ENCODE results near the gene KCNK3.

The KCNK3 gene

DNA sequence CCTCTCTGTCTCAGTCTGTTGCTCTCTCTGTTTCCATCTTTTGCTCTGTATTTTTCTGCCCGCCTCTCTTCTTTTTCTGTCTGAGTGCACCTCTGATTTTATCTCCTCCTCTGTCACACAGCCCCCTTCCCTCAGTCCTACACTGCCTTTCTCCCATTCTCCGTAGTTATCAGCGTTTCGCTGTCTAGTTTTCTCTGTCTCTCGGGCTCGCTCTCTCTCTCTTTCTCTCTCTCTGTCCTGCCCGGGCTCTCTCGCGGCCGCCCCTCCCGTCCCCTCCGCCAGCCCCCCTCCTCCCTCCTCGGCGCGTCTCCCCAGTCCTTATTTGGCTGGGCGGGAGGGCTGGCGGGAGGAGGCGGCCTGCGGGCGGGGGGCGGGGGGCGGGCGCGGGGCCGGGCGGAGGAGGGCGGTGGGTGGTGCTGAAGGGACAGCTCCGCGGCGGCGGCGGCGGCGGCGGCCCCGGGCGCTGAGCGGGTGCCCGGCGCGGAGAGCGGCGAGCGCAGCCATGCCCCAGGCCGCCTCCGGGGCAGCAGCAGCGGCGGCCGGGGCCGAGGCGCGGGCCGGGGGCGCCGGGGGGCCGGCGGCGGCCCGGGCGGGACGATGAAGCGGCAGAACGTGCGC lies at the start of gene KCNK3:
Gene KCNK3 (plus strand): TSS at position 444 of the 618 bp plus-strand sequence. CDS start 154 bp downstream, at position 598.
- no peaks in the 10 kb centered on the region for H3K36me3 ChIP-seq (ENCODE audit: control insufficient read depth, insufficient read depth, low read length)
- H3K4me1 ChIP-seq (ENCODE audit: control insufficient read depth, insufficient read depth, low read length): peaks cover 26% of the 10 kb centered on the region
- H3K9ac ChIP-seq (ENCODE audit: low read length): no peak within 1 kb of the TSS
- no peaks in the 10 kb centered on the region for H3K9me3 ChIP-seq (ENCODE audit: control insufficient read depth, low read length)
- H3K4me3 ChIP-seq (ENCODE audit: low read length): no peak within 1 kb of the TSS
- peaks cover 62% of the 10 kb centered on the region for H3K27me3 ChIP-seq (ENCODE audit: control insufficient read depth, insufficient read depth, low read length)

- H3K4me3 ChIP-seq (ENCODE audit: low read length): no peak overlapping the region
- H3K36me3 ChIP-seq (ENCODE audit: control insufficient read depth, insufficient read depth, low read length): no peaks in the 10 kb centered on the region
- H3K9ac ChIP-seq (ENCODE audit: low read length): no peak overlapping the region
- no peaks in the 10 kb centered on the region for H3K9me3 ChIP-seq (ENCODE audit: control insufficient read depth, low read length)
- peaks cover 8% of the 10 kb centered on the region for H3K4me1 ChIP-seq (ENCODE audit: control insufficient read depth, insufficient read depth, low read length)
- H3K27me3 ChIP-seq (ENCODE audit: control insufficient read depth, insufficient read depth, low read length): peaks cover 3% of the 10 kb centered on the region
Measured at GRCh38 chr2:26644188-26644835, 48.2 kb upstream of the KCNK3 start.

- no peaks in the 10 kb centered on the region for H3K9me3 ChIP-seq (ENCODE audit: control insufficient read depth, low read length)
- no peaks in the 10 kb centered on the region for H3K36me3 ChIP-seq (ENCODE audit: control insufficient read depth, insufficient read depth, low read length)
- no peak overlapping the region for H3K4me3 ChIP-seq (ENCODE audit: low read length)
- H3K4me1 ChIP-seq (ENCODE audit: control insufficient read depth, insufficient read depth, low read length): peaks cover 1% of the 10 kb centered on the region
- H3K27me3 ChIP-seq (ENCODE audit: control insufficient read depth, insufficient read depth, low read length): peaks cover 3% of the 10 kb centered on the region
- no peak overlapping the region for H3K9ac ChIP-seq (ENCODE audit: low read length)
Measured at GRCh38 chr2:26645762-26646161, 46.8 kb upstream of the KCNK3 start.

DNA sequence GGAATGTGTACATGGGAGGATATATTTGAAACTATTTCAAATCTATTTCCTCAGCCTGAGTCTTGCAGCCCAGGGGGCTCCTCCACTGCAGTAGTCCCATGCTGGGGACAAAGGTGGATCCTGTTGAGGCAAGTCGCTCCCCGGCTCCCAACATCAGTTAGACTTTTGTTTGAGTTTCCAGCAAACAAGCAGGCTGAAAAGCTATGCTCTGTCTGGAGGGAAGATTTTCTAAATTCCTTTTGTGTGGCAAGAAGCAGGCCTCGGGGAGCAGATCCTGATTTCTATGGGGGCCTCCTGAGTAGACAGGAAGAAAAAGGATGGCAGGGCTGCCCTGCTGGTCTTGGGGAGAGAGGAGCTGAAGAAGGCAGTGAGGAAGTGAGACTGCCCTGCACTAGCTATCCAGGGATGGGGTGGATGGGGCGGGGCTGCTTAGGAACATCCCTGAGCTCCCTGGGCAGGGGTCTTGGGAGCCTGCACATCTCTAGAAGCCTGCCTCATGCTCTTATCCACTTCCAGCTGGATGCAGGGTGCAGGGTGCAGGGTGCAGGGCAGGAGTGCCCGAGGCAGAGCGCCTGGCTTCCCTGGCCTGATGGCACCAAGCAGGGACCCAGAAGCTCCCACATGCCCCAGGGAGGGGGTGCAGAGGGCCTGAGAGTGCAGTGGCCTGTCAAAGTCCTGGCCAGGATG lies 45.4 kb upstream of the KCNK3 start:
- no peaks in the 10 kb centered on the region for H3K36me3 ChIP-seq (ENCODE audit: control insufficient read depth, insufficient read depth, low read length)
- no peak overlapping the region for H3K4me3 ChIP-seq (ENCODE audit: low read length)
- no peak overlapping the region for H3K9ac ChIP-seq (ENCODE audit: low read length)
- no peaks in the 10 kb centered on the region for H3K27me3 ChIP-seq (ENCODE audit: control insufficient read depth, insufficient read depth, low read length)
- H3K9me3 ChIP-seq (ENCODE audit: control insufficient read depth, low read length): no peaks in the 10 kb centered on the region
- H3K4me1 ChIP-seq (ENCODE audit: control insufficient read depth, insufficient read depth, low read length): no peaks in the 10 kb centered on the region

DNA sequence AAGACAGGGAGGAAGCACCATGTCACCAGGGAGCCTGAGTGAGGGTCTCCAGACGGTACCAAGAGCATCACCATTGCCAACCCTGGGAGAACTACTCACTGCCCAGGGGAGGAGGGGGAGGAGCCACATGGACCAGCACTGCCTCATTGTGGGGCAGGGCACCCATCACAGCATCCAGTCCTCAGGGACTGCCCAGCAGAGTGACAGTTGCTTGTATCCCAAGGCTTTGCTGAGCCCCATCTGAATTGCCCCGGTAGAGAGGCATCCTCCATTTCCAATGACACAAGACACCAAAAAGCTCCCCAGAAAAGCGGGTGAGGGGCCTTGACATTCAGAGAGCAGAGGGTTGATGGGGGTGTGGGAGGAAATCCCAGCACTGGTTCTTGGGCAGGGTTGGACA lies 44.5 kb upstream of the KCNK3 start:
- Histone ChIP-seq H3K36me3 (ENCODE audit: control insufficient read depth, insufficient read depth, low read length) (no peaks in the 10 kb centered on the region), H3K4me1 (ENCODE audit: control insufficient read depth, insufficient read depth, low read length) (no peaks in the 10 kb centered on the region), H3K4me3 (ENCODE audit: low read length) (no peak overlapping the region), H3K27me3 (ENCODE audit: control insufficient read depth, insufficient read depth, low read length) (no peaks in the 10 kb centered on the region), H3K9ac (ENCODE audit: low read length) (no peak overlapping the region), H3K9me3 (ENCODE audit: control insufficient read depth, low read length) (no peaks in the 10 kb centered on the region)

GRCh38 chr2:26648516-26648915 lies 44.0 kb upstream of the KCNK3 start:
- no peaks in the 10 kb centered on the region for H3K27me3 ChIP-seq (ENCODE audit: control insufficient read depth, insufficient read depth, low read length)
- H3K4me1 ChIP-seq (ENCODE audit: control insufficient read depth, insufficient read depth, low read length): no peaks in the 10 kb centered on the region
- H3K9ac ChIP-seq (ENCODE audit: low read length): no peak overlapping the region
- no peak overlapping the region for H3K4me3 ChIP-seq (ENCODE audit: low read length)
- H3K9me3 ChIP-seq (ENCODE audit: control insufficient read depth, low read length): no peaks in the 10 kb centered on the region
- H3K36me3 ChIP-seq (ENCODE audit: control insufficient read depth, insufficient read depth, low read length): no peaks in the 10 kb centered on the region

DNA sequence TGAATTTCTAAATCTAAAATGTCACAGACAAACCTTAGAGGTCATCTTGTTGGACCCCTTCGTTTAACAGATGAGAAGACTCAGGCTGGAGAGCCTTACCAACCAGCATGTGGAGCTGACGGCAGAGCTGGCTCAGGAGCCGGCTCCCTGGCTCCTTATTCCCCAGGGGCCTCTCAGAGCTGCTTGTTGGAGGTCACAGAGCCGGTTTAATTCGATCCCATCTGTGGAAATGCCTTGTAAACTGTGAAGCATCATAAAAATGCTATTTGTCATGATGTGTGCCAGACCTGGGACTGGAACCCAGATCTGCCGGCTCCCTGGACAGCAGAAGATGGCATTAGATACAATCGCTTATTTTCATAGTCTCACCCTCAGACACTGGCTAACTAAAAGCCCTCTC lies 43.2 kb upstream of the KCNK3 start:
- Histone ChIP-seq H3K36me3 (ENCODE audit: control insufficient read depth, insufficient read depth, low read length) (no peaks in the 10 kb centered on the region), H3K9me3 (ENCODE audit: control insufficient read depth, low read length) (no peaks in the 10 kb centered on the region), H3K4me1 (ENCODE audit: control insufficient read depth, insufficient read depth, low read length) (no peaks in the 10 kb centered on the region), H3K9ac (ENCODE audit: low read length) (no peak overlapping the region), H3K27me3 (ENCODE audit: control insufficient read depth, insufficient read depth, low read length) (no peaks in the 10 kb centered on the region), H3K4me3 (ENCODE audit: low read length) (no peak overlapping the region)

DNA sequence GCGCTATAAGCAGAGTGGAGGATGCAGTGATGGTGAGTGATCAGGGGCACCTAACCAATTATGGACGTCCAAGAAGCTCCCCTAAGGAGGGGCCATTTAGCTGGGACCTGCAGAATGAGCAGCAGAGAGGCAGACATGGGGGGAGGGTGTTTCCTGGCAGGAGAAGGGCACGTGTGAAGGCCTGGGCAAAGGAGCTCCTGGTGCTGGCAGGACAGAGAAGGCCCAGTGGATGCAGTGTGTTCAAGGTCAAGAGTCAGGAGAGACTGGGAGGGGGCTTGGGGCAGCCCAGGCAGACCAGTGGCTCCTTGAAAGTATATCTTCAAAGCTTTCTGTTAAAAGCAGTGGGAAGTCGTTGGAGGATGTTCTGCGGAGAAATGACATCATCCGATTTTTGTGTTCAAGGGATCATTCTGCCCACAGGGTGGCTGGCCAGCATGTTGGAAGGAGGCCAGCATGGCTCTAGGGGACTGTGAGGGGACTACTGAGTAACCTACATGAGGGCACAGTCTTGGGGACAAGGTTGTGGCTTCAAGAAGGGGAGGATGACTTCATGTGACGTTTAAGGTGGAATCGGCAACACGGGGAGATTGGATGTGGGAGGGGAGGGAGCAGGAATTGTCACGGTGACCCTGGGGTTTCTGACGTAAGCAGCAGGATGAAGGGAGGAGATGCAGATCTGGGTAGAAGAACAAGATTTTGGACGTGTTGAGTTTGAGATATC lies 42.4 kb upstream of the KCNK3 start:
- Histone ChIP-seq H3K9ac (ENCODE audit: low read length) (no peak overlapping the region), H3K9me3 (ENCODE audit: control insufficient read depth, low read length) (no peaks in the 10 kb centered on the region), H3K4me3 (ENCODE audit: low read length) (no peak overlapping the region), H3K36me3 (ENCODE audit: control insufficient read depth, insufficient read depth, low read length) (no peaks in the 10 kb centered on the region), H3K27me3 (ENCODE audit: control insufficient read depth, insufficient read depth, low read length) (no peaks in the 10 kb centered on the region), H3K4me1 (ENCODE audit: control insufficient read depth, insufficient read depth, low read length) (no peaks in the 10 kb centered on the region)

GRCh38 chr2:26650713-26651469 lies 41.6 kb upstream of the KCNK3 start:
- Histone ChIP-seq H3K4me3 (ENCODE audit: low read length) (no peak overlapping the region), H3K36me3 (ENCODE audit: control insufficient read depth, insufficient read depth, low read length) (no peaks in the 10 kb centered on the region), H3K9ac (ENCODE audit: low read length) (no peak overlapping the region), H3K4me1 (ENCODE audit: control insufficient read depth, insufficient read depth, low read length) (no peaks in the 10 kb centered on the region), H3K9me3 (ENCODE audit: control insufficient read depth, low read length) (no peaks in the 10 kb centered on the region), H3K27me3 (ENCODE audit: control insufficient read depth, insufficient read depth, low read length) (no peaks in the 10 kb centered on the region)

DNA sequence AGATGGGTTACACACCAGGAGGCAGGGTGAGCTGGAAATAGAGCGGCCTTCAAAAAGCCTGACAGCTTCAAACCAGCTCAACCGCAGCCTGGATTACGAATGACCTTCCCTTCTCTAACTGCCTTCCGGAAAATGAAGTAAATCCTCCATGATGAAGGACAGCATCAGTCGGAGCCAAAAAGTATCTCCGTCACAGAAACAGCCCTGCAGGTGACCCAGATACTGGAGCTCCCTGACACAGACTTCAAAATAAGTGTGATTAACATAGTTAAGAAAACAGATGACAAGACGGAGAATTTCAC lies 41.1 kb upstream of the KCNK3 start:
- H3K27me3 ChIP-seq (ENCODE audit: control insufficient read depth, insufficient read depth, low read length): no peaks in the 10 kb centered on the region
- no peaks in the 10 kb centered on the region for H3K4me1 ChIP-seq (ENCODE audit: control insufficient read depth, insufficient read depth, low read length)
- no peak overlapping the region for H3K9ac ChIP-seq (ENCODE audit: low read length)
- no peak overlapping the region for H3K4me3 ChIP-seq (ENCODE audit: low read length)
- H3K36me3 ChIP-seq (ENCODE audit: control insufficient read depth, insufficient read depth, low read length): no peaks in the 10 kb centered on the region
- no peaks in the 10 kb centered on the region for H3K9me3 ChIP-seq (ENCODE audit: control insufficient read depth, low read length)

DNA sequence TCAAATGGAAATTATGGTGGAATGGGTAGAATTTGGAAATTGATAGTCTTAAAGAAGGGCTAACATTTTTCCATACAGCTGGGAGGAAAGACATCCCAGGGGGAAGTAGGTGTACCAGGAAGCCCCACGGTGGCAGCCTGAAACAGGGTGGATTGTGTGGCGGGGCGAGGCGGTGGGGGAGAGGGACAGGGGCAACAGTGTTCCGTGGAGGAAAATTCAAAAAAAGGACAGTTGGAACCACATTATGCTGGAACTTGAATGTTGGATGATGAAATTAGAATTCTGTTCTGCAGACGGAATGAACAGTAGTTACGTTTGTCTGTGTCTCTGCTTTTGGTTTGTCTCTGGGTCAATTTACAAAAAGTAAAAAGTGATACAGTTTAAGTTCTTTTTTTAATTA lies 40.7 kb upstream of the KCNK3 start:
- Histone ChIP-seq H3K9me3 (ENCODE audit: control insufficient read depth, low read length) (no peaks in the 10 kb centered on the region), H3K4me1 (ENCODE audit: control insufficient read depth, insufficient read depth, low read length) (no peaks in the 10 kb centered on the region), H3K27me3 (ENCODE audit: control insufficient read depth, insufficient read depth, low read length) (no peaks in the 10 kb centered on the region), H3K36me3 (ENCODE audit: control insufficient read depth, insufficient read depth, low read length) (no peaks in the 10 kb centered on the region), H3K4me3 (ENCODE audit: low read length) (no peak overlapping the region), H3K9ac (ENCODE audit: low read length) (no peak overlapping the region)
